Measurements from ENCODE around the gene HCAR2.
"Not testable (repeated sequence)": the region's sequence is repeated elsewhere in the genome, so short reads cannot be mapped to it uniquely, and the experiment has no call there.

DNA sequence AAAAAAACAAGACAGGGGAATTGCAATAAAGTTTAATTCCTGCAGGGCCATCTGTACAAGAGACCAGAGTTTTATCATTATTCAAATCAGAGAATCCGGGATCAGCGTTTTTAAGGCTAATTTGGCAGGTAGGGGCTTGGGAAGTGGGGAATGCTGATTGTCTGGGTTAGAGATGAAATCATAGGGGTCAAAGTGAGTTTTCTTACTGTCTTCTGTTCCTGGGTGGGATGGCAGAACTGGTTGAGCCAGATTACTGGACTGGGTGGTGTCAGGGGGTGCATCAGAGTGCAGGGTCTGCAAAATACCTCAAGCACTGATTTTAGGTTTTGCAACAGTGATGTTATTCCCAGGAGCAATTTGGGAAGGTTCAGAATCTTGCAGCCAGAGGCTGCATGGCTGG is 7.2 kb upstream of the HCAR2 start:
- TF ChIP-seq CTCF (IDR thresholded peaks at IDR 0.05); EZH2 (IDR thresholded peaks at IDR 0.05; ENCODE audit: borderline replicate concordance, insufficient read depth, low read depth, low read length, poor library complexity, severe bottlenecking): not testable (repeated sequence)
